T-helper 1 cell (primary cell): Measurements from ENCODE around the gene SLBP.

ENCODE experiments used
- DNase-seq, 5 donors: peaks; one replicate each; pipeline ENCODE4 v3.0.0-alpha.2; 2012 to 2020

The SLBP gene

DNA sequence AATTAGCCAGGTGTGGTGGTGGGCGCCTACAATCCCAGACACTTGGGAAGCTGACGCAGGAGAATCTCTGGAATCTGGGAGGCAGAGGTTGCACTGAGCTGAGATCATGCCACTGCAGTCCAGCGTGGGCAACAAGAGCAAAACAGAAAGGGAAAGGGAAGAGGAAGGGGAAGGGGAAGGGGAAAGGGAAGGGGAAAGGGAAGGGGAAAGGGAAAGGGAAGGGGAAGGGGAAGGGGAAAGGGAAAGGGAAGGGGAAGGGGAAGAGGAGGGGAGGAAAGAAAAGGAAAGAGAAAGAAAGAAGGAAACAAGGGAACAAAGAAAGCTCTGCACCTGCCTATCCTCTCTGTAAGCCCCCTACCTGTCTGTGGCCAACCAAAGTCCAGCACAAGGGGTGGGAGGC, 63.2 kb downstream of the SLBP start:
- no peak for DNase-seq

DNA sequence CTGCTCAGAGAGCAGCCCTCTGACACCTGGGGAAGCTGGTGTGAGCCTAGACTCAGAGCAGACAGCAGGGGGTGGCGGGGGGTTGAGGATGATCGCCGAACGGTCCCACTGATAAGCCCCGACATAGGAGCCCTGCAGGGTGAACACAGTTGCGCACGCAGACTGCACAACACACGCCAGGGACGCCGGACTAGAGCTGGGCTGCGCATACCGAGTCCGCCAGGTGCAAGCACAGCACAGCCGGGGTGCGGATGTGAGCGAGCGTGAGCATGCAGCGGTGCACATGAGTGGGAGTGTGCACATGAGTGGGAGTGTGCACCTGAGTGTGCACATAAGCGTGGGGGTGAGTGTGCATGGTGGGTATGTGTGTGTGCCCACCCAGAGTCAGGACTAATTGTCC, 64.7 kb downstream of the SLBP start:
- DNase-seq = no peak

DNA sequence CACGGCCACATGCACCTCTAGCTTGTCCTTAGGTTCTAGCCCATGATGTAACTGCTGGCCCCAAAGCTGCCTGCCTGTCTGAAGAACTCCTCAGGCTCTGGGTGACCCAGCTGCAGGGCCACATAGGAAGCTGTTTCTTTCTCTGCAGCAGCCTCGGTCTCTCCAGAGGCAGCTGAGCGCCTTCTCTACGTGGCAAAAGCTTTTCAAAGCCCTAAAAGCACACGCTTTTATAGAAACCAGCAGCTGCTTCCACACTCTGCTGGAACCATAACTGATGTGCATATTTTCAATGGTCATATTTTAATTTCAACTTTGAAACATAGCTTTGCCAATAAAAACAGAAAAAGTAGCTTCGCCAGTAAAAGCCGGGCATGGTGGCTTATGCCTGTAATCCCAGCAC, 65.4 kb downstream of the SLBP start:
- no peak for DNase-seq

DNA sequence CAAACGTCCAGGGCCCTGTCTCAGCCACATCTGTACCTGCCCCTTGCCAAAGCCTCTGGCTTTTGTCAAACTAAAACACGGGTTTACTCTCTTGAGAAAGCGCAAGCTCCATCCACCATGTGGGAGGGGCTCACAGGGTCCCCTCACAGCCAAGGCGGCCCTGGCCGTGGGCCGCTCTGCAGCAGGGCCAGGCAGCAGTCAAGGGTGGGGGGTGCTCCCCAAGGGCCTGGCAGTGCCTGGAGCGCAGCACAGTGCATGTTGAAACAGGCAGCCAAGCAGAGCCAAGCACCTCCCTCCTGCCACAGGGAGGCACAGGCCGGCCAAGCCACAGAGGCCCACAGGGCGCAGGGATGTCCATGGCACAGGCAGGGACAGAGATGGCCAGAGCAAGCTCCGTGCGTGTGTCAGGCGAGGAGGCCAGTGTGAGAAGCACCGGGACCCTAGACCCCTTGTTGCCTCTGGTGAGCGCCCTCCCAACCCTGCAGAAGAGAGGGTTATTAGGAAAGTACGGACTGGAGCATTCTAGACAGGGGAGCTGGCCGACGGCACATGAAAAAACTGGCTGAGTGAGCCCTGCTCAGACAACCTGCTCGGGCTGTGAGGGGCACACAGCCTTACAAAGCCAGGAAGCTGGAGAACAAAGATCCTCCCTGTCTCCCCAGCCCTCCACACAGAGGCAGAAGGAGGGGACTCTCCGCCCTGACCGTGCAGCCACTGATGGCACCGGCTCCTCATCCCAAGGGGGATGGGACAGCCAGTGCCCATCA, 67.0 kb downstream of the SLBP start:
- no peak for DNase-seq

DNA sequence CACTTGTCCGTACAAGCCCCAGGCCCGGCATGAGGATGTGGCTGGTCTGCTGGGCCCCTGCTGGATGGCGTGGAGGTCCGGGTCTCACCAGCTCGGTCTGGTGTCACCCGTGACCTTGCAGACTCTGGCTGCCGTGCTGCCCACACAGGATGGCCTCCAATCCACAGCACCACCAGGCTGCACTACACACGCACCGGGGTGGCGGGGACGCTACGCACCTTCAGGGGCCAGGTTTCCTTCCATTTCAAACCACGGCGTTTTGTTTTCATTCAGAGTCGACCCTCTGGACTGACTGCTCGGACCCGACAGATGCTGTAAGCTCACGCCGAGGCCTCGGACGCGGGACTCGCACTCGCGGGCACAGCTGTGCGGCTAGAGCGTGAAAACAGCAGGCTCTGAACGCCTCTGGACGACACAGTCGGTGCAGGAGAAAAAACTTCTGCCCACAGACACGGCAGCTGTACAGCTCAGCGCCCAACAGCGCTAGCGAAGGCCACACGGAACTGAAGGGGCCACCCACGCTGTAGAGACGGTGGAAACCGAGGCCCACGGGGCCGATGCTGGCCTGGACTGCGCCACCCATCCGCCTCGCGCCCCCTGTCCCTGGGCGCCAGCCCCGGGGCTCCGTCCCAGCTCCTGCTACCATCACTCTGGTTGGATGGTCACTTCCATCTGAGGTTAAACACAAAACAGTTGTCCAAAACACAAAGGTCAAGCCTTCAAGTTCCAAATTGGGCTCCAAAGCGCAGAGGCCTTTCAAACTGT, 68.0 kb downstream of the SLBP start:
- no peak for DNase-seq
